Measurements from ENCODE around the gene C5orf47.
A peak's percentile ranks its signal among the peaks of the same experiment; 100 is the strongest.

C5orf47 gene

GRCh38 chr5:173963182-173963838 is 25.7 kb upstream of the C5orf47 start:
- DNase-seq (ENCODE audit: insufficient read length, low spot score) (peak; percentile 69), FAIRE-seq (peak; percentile 83)
- TF ChIP-seq POLR2A (IDR thresholded peaks at IDR 0.05; ENCODE audit: low read depth, low read length): no peak

DNA sequence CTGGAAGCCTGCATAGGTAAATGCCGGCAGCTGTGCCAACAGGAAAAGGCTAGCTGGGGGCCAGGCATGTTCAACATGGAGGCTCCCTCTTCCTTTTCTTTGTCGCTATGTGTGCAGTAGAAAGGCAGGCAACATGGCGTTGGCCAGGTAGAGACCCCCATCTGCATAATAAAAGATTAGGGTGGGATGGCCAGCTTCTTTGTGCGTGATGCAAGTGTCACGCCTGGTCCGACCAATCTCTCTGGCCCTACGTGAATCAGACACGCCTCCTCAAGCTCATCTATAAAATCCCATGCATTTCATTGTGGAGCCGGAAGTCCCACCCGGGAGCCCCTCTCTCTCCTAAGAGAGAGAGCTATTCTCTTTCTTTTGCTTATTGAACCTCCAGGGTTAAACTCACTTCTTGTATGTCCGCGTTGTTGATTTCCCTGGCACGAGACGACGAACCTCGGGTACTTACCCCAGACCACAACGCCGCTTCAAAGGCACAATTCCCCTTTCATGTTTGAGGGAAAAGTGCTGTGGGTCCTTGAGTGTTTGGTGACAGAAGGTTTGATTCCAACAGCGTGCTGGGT is 25.0 kb upstream of the C5orf47 start:
- FAIRE-seq: peak; percentile 62
- TF ChIP-seq POLR2A (IDR thresholded peaks at IDR 0.05; ENCODE audit: low read depth, low read length): peak; percentile 9; the same call in 1 of the 2 replicates
- peak; percentile 67 for DNase-seq (ENCODE audit: insufficient read length, low spot score)

GRCh38 chr5:173964506-173964905 is 24.5 kb upstream of the C5orf47 start:
- DNase-seq (ENCODE audit: insufficient read length, low spot score): no peak
- TF ChIP-seq POLR2A (IDR thresholded peaks at IDR 0.05; ENCODE audit: low read depth, low read length): no peak
- FAIRE-seq: no peak

DNA sequence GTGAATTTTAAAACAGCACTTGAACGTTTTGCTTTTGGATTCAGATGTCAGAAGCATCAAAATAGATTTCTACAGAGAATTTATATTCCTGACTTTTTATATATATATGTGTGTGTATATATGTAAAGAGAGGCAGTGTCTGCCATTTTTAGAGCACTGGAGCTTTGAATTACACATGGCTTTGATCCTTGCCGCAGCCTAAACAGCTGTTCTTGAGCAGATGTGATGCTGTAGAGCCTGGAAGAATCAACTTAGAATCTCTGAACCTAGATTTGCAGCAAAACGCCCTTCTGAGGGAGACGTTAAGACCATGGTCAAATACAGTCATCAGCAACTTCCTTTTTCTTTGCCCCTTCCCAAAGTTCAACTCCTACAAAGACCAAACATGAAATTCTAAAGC is 21.7 kb upstream of the C5orf47 start:
- no peak for TF ChIP-seq POLR2A (IDR thresholded peaks at IDR 0.05; ENCODE audit: low read depth, low read length)
- DNase-seq (ENCODE audit: insufficient read length, low spot score) (no peak), FAIRE-seq (no peak)

DNA sequence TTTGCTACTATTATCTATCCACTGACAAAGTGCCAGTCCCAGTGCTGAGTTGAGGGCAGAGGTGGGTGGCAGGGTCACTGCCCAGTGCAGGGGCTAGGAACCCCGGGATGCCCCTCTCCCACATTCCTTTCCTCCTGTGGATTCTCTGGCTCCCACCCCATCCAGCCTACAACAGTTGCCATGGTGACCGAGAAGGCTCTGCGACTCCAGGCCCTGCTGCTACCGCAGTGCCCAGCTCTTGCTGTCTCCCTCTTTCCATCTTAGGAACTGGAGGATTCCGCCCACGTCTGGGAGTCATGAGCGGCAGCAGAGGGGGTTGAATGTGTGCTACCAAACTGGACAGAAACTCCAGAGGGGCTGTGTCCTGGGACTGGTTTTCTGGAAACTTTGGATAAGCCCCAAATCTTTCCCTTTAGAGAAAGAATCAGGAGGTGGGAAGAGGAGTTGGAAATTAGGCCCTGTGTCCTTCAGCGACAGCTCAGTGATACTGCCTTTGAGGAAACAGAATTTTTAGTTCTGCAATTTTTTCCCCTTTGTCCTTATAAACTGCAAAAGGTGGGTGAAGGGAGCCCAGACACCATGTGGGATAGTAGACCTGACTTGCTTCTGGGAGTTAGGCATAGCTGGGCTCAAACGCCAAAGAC is 20.7 kb upstream of the C5orf47 start:
- no peak for TF ChIP-seq POLR2A (IDR thresholded peaks at IDR 0.05; ENCODE audit: low read depth, low read length)
- FAIRE-seq (no peak), DNase-seq (ENCODE audit: insufficient read length, low spot score) (no peak)

DNA sequence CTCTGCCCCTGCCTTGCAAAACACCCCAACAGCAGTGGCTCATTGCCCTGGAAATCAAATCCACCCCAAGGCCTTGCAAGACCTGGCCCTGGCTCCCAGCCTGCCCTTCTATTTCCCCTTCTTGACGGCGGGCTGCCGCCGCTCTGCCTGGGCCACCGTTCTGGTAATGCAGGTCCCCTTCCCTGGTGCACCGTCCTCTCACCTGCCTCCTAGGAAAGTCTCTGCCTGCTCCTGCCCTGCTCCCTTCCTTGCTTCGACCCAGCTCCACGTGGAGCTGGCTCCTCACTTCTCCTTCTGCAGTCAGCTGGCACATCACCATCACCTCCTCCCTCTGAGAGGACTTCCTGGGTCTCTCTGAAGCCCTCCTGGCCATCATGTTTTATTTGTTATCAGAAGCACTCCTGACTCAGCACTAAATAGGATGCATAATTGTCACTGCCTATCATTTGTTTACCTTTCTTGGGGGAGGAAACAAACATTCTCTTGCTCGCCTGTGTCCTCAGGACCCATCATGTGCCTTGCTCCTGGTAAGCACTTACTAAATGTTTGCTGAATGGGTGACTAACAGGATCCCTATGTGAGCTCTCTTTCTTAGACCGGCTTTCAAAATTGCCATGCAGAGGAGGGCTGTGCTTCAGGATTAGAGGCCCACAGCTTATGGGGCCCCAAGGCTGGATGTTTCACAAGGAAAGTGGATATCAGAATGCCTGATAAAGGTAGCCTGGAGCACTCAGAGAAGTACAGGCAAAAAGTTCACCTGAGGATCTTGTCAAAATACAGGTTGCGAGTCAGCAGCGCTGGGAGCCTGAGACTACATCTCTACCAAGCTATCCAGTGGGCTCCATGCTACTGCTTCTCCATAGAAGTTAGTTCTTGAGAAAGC is 19.6 kb upstream of the C5orf47 start:
- TF ChIP-seq POLR2A (IDR thresholded peaks at IDR 0.05; ENCODE audit: low read depth, low read length): no peak
- FAIRE-seq: no peak
- DNase-seq (ENCODE audit: insufficient read length, low spot score): peak; percentile 69

DNA sequence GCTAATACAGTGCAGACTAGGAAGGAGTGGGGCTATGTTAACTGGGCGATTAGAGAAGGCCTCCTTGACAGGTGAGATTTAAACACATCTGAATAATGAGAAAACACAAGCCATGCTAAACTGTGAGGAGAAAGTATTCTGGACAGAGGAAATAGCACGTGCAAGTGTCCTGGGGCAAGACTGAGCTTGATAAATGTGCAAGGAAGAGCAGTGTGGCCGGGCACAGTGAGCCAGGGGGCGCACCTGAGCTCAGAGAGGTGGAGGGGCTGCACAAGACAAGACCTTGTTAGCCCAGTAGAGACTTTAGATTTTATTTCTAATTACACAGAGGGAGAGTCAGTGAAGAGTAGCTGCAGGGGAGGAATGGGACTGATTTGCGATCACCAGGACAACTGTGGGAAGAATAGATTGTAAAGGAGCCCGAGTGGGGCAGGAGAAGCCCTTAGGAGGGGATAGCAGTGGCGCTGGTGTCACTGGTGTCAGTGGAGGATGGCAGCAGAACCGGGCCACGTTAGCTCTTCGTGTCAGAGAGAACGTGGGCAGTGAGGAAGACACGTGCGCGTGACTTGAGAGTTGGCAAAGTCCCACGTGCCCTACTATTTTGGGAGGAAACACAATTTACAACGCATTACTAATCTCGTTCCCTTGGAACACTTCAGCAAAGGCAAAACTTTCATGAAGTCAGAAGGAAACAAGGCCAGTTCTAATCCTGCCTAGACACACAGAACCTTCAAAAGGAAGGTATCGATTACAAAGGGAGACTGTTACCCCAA is 17.9 kb upstream of the C5orf47 start:
- TF ChIP-seq POLR2A (IDR thresholded peaks at IDR 0.05; ENCODE audit: low read depth, low read length): no peak
- DNase-seq (ENCODE audit: insufficient read length, low spot score) (no peak), FAIRE-seq (no peak)

- DNase-seq (ENCODE audit: insufficient read length, low spot score) (no peak), FAIRE-seq (no peak)
- no peak for TF ChIP-seq POLR2A (IDR thresholded peaks at IDR 0.05; ENCODE audit: low read depth, low read length)
Observed at GRCh38 chr5:173971681-173972345, 17.2 kb upstream of the C5orf47 start.

GRCh38 chr5:173972607-173972924 is 16.4 kb upstream of the C5orf47 start:
- no peak for DNase-seq (ENCODE audit: insufficient read length, low spot score)
- FAIRE-seq: no peak
- TF ChIP-seq POLR2A (IDR thresholded peaks at IDR 0.05; ENCODE audit: low read depth, low read length): no peak

GRCh38 chr5:173972925-173973615 is 15.9 kb upstream of the C5orf47 start:
- DNase-seq (ENCODE audit: insufficient read length, low spot score): peak; percentile 91
- TF ChIP-seq POLR2A (IDR thresholded peaks at IDR 0.05; ENCODE audit: low read depth, low read length): no peak
- no peak for FAIRE-seq

- no peak for FAIRE-seq
- no peak for TF ChIP-seq POLR2A (IDR thresholded peaks at IDR 0.05; ENCODE audit: low read depth, low read length)
- DNase-seq (ENCODE audit: insufficient read length, low spot score): no peak
Observed at GRCh38 chr5:173973616-173973969, 15.4 kb upstream of the C5orf47 start.

GRCh38 chr5:173974688-173975239 is 14.2 kb upstream of the C5orf47 start:
- DNase-seq (ENCODE audit: insufficient read length, low spot score): no peak
- no peak for TF ChIP-seq POLR2A (IDR thresholded peaks at IDR 0.05; ENCODE audit: low read depth, low read length)
- FAIRE-seq: no peak

Data from H54 (cell line).